ENCODE measurements around the gene CLEC7A.

Gene CLEC7A

DNA sequence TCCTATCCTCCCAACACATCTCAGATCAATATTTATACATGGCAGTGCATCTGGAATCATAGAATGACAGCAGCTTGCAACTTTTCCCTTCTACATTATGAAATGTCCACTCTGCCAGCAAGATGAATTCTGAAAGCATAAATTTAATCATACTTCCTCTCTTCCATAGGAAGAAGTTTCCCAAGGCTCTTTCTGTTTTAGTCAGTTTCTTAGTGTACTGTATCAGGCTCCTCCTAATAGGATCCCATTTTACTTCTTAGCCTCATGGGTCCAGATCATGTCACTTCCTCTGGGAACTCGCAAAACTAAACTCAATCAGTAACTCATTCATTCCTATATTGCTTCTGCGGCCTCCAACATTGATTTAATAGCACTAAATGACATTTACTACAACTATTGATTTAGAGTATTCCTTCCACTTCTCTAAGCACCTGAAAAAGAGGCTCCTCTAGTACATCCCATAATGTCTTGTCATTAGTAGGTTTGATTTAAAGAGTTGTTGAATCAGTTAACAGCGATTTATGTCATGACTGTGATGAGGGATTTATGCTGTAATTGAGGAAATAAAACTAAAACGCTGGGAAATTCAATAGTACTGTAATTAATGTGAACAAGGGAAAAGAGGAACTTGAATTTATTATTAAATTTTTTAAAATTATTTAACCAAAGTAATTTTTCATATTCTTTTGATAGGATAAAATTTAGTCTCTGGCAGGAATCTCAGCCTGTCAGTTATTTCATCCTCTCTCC, 35.2 kb downstream of the CLEC7A start:
- H3K9me3 ChIP-seq (ENCODE audit: control insufficient read depth, insufficient read depth, low read length) = no peaks in the 10 kb centered on the region
- peaks cover 13% of the 10 kb centered on the region for H3K4me1 ChIP-seq (ENCODE audit: control insufficient read depth, insufficient read depth, low read length)
- H3K9ac ChIP-seq (ENCODE audit: low read depth, low read length) = no peak overlapping the region
- H3K27ac ChIP-seq (ENCODE audit: low read depth, low read length) = no peak overlapping the region
- H3K27me3 ChIP-seq (ENCODE audit: control insufficient read depth, insufficient read depth, low read length) = no peaks in the 10 kb centered on the region
- H3K36me3 ChIP-seq (ENCODE audit: control insufficient read depth, insufficient read depth, low read length) = no peaks in the 10 kb centered on the region
- no peak overlapping the region for H3K4me3 ChIP-seq (ENCODE audit: low read depth, low read length)

DNA sequence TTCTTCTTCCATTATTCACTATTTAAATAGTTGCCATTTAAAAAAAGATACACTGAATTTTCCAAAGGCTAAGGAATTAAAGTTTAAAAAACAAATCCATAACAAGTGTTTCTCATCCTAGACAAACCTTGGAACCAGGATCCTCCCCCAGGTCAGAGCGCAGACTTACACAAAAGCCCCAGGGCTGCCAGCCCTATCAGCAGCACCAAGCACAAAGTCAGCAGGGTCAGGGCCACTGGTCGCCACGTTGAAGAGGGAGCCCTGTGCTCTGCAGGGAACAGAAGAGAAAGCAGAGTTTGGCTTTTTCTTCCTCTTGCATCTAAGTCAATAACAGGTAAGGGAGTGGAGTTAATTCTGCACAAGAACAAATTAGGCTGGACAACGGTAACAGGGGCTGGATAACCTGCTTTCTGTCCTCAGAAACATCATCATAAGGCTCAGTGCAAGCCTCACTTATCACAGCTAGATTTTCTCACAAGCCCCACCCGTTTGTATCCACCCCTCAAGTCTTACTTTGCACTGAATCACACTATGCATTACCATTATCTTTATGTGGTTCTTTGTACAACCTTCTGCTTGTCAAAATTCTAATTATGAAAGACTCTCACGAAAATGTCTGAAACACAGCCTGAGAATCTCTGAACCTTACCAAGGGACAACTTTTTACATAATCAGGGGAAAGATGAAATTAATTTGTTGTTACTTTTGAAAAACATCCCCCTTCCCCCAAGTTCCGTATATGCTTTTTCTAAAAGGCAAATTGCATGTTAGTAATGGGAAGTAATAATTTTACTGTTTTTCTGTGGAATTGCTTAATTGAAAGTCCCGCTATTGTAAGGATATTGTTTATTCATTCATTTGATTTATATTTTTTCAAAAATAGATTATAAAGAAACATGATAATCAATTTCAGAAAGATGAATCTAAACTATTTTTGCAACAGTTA, 40.8 kb downstream of the CLEC7A start:
- Histone ChIP-seq H3K9me3 (ENCODE audit: control insufficient read depth, insufficient read depth, low read length) (no peaks in the 10 kb centered on the region), H3K36me3 (ENCODE audit: control insufficient read depth, insufficient read depth, low read length) (no peaks in the 10 kb centered on the region), H3K4me1 (ENCODE audit: control insufficient read depth, insufficient read depth, low read length) (peaks cover 11% of the 10 kb centered on the region), H3K27ac (ENCODE audit: low read depth, low read length) (no peak overlapping the region), H3K4me3 (ENCODE audit: low read depth, low read length) (no peak overlapping the region), H3K9ac (ENCODE audit: low read depth, low read length) (no peak overlapping the region), H3K27me3 (ENCODE audit: control insufficient read depth, insufficient read depth, low read length) (no peaks in the 10 kb centered on the region)

DNA sequence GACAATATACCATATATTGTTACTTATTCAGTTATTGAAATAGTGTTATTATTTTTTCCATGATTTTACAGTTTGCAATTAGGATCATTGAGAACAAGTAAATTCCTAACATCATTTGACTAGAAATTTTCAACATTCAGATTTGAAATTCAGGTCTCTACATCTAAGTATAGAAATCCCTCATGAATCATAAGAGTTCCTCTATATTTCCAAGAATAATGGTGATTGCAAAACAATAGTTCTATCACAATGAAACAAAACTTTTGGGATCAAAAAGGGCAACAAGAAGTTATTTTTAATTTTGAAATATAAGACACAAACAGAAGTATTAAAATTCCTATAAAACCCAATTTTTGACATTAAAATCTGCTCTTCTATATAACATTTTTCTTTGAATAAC, 42.0 kb downstream of the CLEC7A start:
- H3K27me3 ChIP-seq (ENCODE audit: control insufficient read depth, insufficient read depth, low read length) = no peaks in the 10 kb centered on the region
- H3K9me3 ChIP-seq (ENCODE audit: control insufficient read depth, insufficient read depth, low read length) = no peaks in the 10 kb centered on the region
- H3K27ac ChIP-seq (ENCODE audit: low read depth, low read length) = no peak overlapping the region
- peaks cover 11% of the 10 kb centered on the region for H3K4me1 ChIP-seq (ENCODE audit: control insufficient read depth, insufficient read depth, low read length)
- H3K4me3 ChIP-seq (ENCODE audit: low read depth, low read length) = no peak overlapping the region
- no peak overlapping the region for H3K9ac ChIP-seq (ENCODE audit: low read depth, low read length)
- no peaks in the 10 kb centered on the region for H3K36me3 ChIP-seq (ENCODE audit: control insufficient read depth, insufficient read depth, low read length)

DNA sequence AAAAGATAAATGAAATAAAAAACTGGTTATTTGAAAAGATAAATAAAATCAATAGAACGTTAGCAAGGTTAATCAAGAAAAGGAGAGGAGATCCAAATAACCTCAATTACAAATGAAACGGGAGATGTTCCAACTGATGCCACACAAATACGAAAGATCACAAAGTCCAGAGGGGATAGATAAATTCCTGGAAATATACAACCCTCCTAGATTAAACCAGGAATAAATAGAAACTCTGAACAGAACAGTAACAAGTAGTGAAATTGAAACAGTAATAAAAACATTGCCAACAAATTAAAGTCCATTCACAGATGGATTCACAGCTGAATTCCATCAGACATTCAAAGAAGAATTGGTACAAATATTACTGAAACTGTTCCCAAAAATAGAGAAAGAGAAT, 43.6 kb downstream of the CLEC7A start:
- Histone ChIP-seq H3K27ac (ENCODE audit: low read depth, low read length) (no peak overlapping the region), H3K27me3 (ENCODE audit: control insufficient read depth, insufficient read depth, low read length) (no peaks in the 10 kb centered on the region), H3K9me3 (ENCODE audit: control insufficient read depth, insufficient read depth, low read length) (no peaks in the 10 kb centered on the region), H3K9ac (ENCODE audit: low read depth, low read length) (no peak overlapping the region), H3K4me1 (ENCODE audit: control insufficient read depth, insufficient read depth, low read length) (peaks cover 11% of the 10 kb centered on the region), H3K36me3 (ENCODE audit: control insufficient read depth, insufficient read depth, low read length) (no peaks in the 10 kb centered on the region), H3K4me3 (ENCODE audit: low read depth, low read length) (no peak overlapping the region)

DNA sequence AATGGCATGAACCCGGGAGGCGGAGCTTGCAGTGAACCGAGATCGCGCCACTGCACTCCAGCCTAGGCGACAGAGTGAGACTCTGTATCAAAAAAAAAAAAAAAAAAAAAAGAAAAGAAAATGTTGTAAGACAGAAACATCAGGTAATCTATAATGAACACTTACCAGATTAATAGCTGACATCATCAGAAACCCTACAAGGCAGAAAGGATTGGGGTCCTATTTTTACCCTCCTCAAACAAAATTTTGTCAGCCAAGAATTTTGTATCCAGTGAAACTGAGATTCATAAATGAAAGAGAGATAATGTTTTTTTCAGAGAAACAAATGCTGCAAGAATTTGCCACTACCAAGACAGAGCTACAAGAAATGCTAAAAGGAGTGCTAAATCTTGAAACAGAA, 45.3 kb downstream of the CLEC7A start:
- H3K4me1 ChIP-seq (ENCODE audit: control insufficient read depth, insufficient read depth, low read length) = peaks cover 7% of the 10 kb centered on the region
- H3K9ac ChIP-seq (ENCODE audit: low read depth, low read length) = no peak overlapping the region
- no peak overlapping the region for H3K27ac ChIP-seq (ENCODE audit: low read depth, low read length)
- no peaks in the 10 kb centered on the region for H3K9me3 ChIP-seq (ENCODE audit: control insufficient read depth, insufficient read depth, low read length)
- no peak overlapping the region for H3K4me3 ChIP-seq (ENCODE audit: low read depth, low read length)
- no peaks in the 10 kb centered on the region for H3K36me3 ChIP-seq (ENCODE audit: control insufficient read depth, insufficient read depth, low read length)
- no peaks in the 10 kb centered on the region for H3K27me3 ChIP-seq (ENCODE audit: control insufficient read depth, insufficient read depth, low read length)

DNA sequence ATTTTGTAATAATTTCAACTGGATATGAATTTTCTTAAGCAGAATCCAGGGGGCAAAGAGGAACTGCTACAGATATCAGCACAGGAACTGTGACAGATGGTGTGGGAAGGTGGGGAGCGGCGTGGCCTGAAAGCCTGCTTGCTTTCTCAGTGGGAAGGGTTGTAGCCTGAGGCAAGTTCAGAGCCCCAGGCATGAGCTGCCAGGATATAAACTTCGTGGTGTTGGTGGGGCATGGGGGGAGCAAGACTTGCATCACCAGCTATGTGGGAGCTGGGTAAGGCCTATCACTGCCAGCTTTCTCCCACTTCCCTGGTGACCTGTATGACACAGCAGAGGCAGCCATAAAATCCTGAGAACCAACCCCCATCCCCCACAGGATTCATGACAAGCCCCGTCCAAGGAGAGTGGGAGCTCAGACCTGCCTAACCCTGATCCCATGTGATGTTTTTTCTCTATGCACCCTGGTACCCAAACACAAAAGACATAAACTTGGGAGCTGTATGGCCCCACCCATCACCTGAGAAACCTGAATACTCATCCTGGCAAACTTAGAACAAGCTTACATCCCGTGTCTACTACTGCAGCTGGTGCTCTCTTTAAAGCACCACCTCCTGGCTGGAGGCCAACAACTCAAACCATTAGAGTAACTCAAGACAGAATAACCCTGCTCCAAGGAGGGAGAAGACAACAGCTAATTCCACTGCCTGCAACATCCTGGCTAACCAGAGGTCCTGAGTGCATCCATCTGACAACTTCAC, 47.7 kb downstream of the CLEC7A start:
- Histone ChIP-seq H3K4me1 (ENCODE audit: control insufficient read depth, insufficient read depth, low read length) (no peaks in the 10 kb centered on the region), H3K36me3 (ENCODE audit: control insufficient read depth, insufficient read depth, low read length) (no peaks in the 10 kb centered on the region), H3K9ac (ENCODE audit: low read depth, low read length) (no peak overlapping the region), H3K27me3 (ENCODE audit: control insufficient read depth, insufficient read depth, low read length) (no peaks in the 10 kb centered on the region), H3K4me3 (ENCODE audit: low read depth, low read length) (no peak overlapping the region), H3K9me3 (ENCODE audit: control insufficient read depth, insufficient read depth, low read length) (no peaks in the 10 kb centered on the region), H3K27ac (ENCODE audit: low read depth, low read length) (no peak overlapping the region)

DNA sequence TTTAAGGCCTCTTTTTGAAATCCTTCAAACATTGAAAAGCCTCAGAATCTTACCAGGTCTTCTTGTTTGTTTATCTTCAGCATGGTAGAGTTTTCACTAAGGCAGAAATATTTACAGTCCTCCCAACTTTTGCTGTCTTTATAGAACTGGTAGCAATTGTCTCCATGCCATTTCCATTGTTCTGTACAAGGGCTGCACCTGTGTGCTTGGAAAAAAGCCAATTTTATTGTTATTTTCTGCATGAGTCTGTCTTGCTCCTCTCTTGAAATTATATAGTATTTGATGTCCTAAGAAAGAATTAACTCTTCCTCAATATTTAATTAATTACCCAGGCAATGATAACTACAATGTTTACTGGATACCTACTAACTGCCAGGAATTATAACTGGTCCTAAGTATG, 54.5 kb downstream of the CLEC7A start:
- H3K27me3 ChIP-seq (ENCODE audit: control insufficient read depth, insufficient read depth, low read length) = no peaks in the 10 kb centered on the region
- no peak overlapping the region for H3K9ac ChIP-seq (ENCODE audit: low read depth, low read length)
- H3K27ac ChIP-seq (ENCODE audit: low read depth, low read length) = no peak overlapping the region
- no peaks in the 10 kb centered on the region for H3K36me3 ChIP-seq (ENCODE audit: control insufficient read depth, insufficient read depth, low read length)
- H3K4me1 ChIP-seq (ENCODE audit: control insufficient read depth, insufficient read depth, low read length) = no peaks in the 10 kb centered on the region
- no peak overlapping the region for H3K4me3 ChIP-seq (ENCODE audit: low read depth, low read length)
- H3K9me3 ChIP-seq (ENCODE audit: control insufficient read depth, insufficient read depth, low read length) = no peaks in the 10 kb centered on the region

DNA sequence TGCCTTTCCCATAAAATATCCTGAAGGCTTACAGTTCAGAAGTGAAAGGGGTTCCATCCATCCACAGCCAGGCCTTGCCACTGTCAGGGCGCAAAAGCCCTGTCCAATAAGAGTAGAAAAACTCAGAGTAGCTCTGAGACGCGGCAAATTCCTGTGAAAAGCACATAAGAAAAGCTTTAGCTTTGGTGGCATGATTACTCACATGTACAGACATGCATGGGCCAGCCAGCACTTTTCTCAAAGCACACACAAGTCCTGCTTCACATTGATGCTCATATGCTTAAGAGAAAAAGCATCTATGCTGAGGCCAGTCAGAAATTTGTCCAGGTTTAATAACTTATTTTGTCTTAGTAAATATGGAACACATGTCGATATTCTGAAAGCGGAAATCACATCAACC, 56.7 kb downstream of the CLEC7A start:
- Histone ChIP-seq H3K4me3 (ENCODE audit: low read depth, low read length) (no peak overlapping the region), H3K27ac (ENCODE audit: low read depth, low read length) (no peak overlapping the region), H3K9ac (ENCODE audit: low read depth, low read length) (no peak overlapping the region), H3K36me3 (ENCODE audit: control insufficient read depth, insufficient read depth, low read length) (no peaks in the 10 kb centered on the region), H3K4me1 (ENCODE audit: control insufficient read depth, insufficient read depth, low read length) (no peaks in the 10 kb centered on the region), H3K27me3 (ENCODE audit: control insufficient read depth, insufficient read depth, low read length) (no peaks in the 10 kb centered on the region), H3K9me3 (ENCODE audit: control insufficient read depth, insufficient read depth, low read length) (no peaks in the 10 kb centered on the region)

DNA sequence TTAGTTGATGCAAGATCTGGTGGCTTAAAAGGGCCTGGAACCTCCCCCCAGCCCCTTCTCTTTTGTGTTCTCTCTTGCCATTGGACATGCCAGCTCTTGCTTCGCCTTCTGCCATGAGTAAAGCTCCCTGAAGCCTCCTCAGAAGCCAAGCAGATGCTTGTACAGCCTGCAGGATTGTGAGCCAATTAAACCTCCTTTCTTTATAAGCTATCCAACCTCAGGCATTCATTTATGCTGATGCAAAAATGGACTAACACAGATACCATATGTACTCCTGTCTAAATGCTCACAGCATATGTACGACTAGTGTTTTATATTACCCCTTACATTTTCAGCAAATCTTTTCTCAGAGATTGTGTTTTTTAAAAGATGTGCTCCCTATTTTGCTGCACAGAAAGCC, 57.9 kb downstream of the CLEC7A start:
- Histone ChIP-seq H3K9ac (ENCODE audit: low read depth, low read length) (no peak overlapping the region), H3K4me3 (ENCODE audit: low read depth, low read length) (no peak overlapping the region), H3K36me3 (ENCODE audit: control insufficient read depth, insufficient read depth, low read length) (no peaks in the 10 kb centered on the region), H3K4me1 (ENCODE audit: control insufficient read depth, insufficient read depth, low read length) (no peaks in the 10 kb centered on the region), H3K27me3 (ENCODE audit: control insufficient read depth, insufficient read depth, low read length) (no peaks in the 10 kb centered on the region), H3K9me3 (ENCODE audit: control insufficient read depth, insufficient read depth, low read length) (no peaks in the 10 kb centered on the region), H3K27ac (ENCODE audit: low read depth, low read length) (no peak overlapping the region)

DNA sequence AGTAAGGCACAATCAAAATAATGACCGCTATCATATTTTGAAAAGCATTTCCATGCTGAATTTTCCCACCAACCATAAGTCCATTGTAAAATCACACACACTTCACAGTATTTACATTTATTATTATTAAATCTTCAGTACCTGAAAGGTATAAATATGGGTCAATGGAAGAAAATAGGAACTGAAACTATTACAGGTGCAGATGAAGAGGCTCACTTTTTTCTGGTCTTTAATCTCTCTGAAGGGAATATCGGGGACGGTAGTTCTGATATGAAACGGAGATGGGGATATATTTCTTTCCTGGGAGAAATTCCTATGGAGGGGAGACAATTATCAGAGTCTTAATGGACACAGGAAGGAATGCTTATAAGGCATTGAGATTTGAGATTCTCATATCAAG, 59.6 kb downstream of the CLEC7A start:
- no peaks in the 10 kb centered on the region for H3K27me3 ChIP-seq (ENCODE audit: control insufficient read depth, insufficient read depth, low read length)
- no peak overlapping the region for H3K27ac ChIP-seq (ENCODE audit: low read depth, low read length)
- H3K36me3 ChIP-seq (ENCODE audit: control insufficient read depth, insufficient read depth, low read length) = no peaks in the 10 kb centered on the region
- no peak overlapping the region for H3K4me3 ChIP-seq (ENCODE audit: low read depth, low read length)
- H3K9ac ChIP-seq (ENCODE audit: low read depth, low read length) = no peak overlapping the region
- H3K9me3 ChIP-seq (ENCODE audit: control insufficient read depth, insufficient read depth, low read length) = no peaks in the 10 kb centered on the region
- no peaks in the 10 kb centered on the region for H3K4me1 ChIP-seq (ENCODE audit: control insufficient read depth, insufficient read depth, low read length)

DNA sequence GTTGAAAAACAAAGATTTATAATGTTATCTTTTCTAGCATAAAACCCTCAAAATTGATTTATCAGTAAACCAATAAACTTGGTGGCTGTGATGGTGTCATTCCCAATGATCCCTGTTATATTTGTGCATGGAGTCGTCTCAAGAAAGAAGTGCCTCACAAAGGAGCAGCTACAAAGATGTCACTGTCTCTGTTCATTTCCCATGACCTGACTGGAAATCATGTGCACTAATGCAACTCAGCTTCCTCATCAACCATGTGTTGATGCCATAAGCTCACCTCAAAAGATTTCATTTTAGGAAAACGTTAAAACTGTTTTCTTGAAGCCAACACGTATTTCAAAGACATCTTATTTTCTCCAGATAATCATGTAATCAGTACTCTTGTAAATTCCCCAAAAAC, 60.0 kb downstream of the CLEC7A start:
- no peak overlapping the region for H3K27ac ChIP-seq (ENCODE audit: low read depth, low read length)

More for the DNA sequence above, 60.0 kb downstream of the CLEC7A start:
- H3K4me1 ChIP-seq (ENCODE audit: control insufficient read depth, insufficient read depth, low read length) = no peaks in the 10 kb centered on the region
- H3K4me3 ChIP-seq (ENCODE audit: low read depth, low read length) = no peak overlapping the region
- H3K9me3 ChIP-seq (ENCODE audit: control insufficient read depth, insufficient read depth, low read length) = no peaks in the 10 kb centered on the region
- H3K9ac ChIP-seq (ENCODE audit: low read depth, low read length) = no peak overlapping the region
- H3K36me3 ChIP-seq (ENCODE audit: control insufficient read depth, insufficient read depth, low read length) = no peaks in the 10 kb centered on the region
- H3K27me3 ChIP-seq (ENCODE audit: control insufficient read depth, insufficient read depth, low read length) = no peaks in the 10 kb centered on the region
